Suprapubic skin (tissue), 4 donors: ENCODE results near the gene TRIO. TPM values are rescaled to one million over a fixed set of nuclear protein-coding genes. Genes with fewer than 3 reads are reported as not detected.

Source experiments
- DNase-seq, 2 donors: peaks; one replicate each; pipeline ENCODE4 v3.0.0-alpha.2; 2019; ENCODE audit warnings: low spot score in 2 of 2
- H3K27ac ChIP-seq: fragments of 200-600 bp; sonication (generic); one replicate; pipeline ENCODE4 v1.5.1; 2019
- H3K27me3 ChIP-seq: fragments of 200-600 bp; sonication (generic); one replicate; pipeline ENCODE4 v1.5.1; 2019
- H3K36me3 ChIP-seq: fragments of 200-600 bp; sonication (generic); one replicate; pipeline ENCODE4 v1.5.1; 2019
- H3K4me1 ChIP-seq: fragments of 200-600 bp; sonication (generic); one replicate; pipeline ENCODE4 v1.5.1; 2019
- H3K4me3 ChIP-seq: fragments of 200-600 bp; sonication (generic); one replicate; pipeline ENCODE4 v1.5.1; 2019; ENCODE audit warnings: mild to moderate bottlenecking
- H3K9me3 ChIP-seq: fragments of 200-600 bp; sonication (generic); one replicate; pipeline ENCODE4 v1.5.1; 2019
- CTCF ChIP-seq, 2 donors: fragments of 200-600 bp in 1 of 2; fragments of 450-650 bp in 1 of 2; sonication (generic) in 1 of 2; IDR thresholded peaks; one replicate each; pipeline ENCODE4 v1.5.1; 2016 to 2019; ENCODE audit warnings: antibody characterized with exemption in 2 of 2, mild to moderate bottlenecking in 1 of 2, moderate library complexity in 1 of 2
- EP300 ChIP-seq: sonication (generic); formaldehyde crosslinking; IDR thresholded peaks from one replicate; pipeline ENCODE4 v1.6.1; 2017; ENCODE audit warnings: antibody characterized with exemption
- POLR2A ChIP-seq, 2 donors: fragments of 450-650 bp; IDR thresholded peaks; one replicate each; pipeline ENCODE4 v1.6.1; 2017; ENCODE audit warnings: antibody characterized with exemption in 2 of 2, mild to moderate bottlenecking in 2 of 2, moderate library complexity in 2 of 2
- POLR2AphosphoS5 ChIP-seq, 3 donors: sonication (generic); formaldehyde crosslinking; IDR thresholded peaks; one replicate each; pipeline ENCODE4 v1.6.1; 2017; ENCODE audit warnings: antibody characterized with exemption in 3 of 3
- WGBS: methylation state at CpG from one replicate; pipeline ENCODE4 v1.1.5; 2018; 5-methylcytosine and 5-hydroxymethylcytosine counted together
- total RNA-seq, 4 donors: library from RNA; depleted of rRNA; stranded (reverse); fragments of >200 nt; gene quantifications; one replicate each; pipeline ENCODE4 v1.1.0, GENCODE V29; 2016

Gene TRIO
- total RNA-seq, 4 donors from 2014 or later, result 62.7 to 159 (median 70.4) TPM

- Histone ChIP-seq H3K27ac (no peak overlapping the region), H3K4me1 (peaks cover 43% of the 10 kb centered on the region)
- WGBS, result 55% methylated on average over 4 of the region's 4 CpGs
Observed at GRCh38 chr5:14210729-14211128, 67.6 kb downstream of the TRIO start.

GRCh38 chr5:14211818-14212803 lies 69.0 kb downstream of the TRIO start:
- H3K36me3 ChIP-seq, result no peaks in the 10 kb centered on the region
- TF ChIP-seq EP300 (no peak), CTCF (IDR thresholded peaks at IDR 0.05) (no peak), POLR2AphosphoS5 (IDR thresholded peaks at IDR 0.05) (no peak), POLR2A (IDR thresholded peaks at IDR 0.05) (no peak)
- WGBS, result 55% methylated on average over 5 of the region's 5 CpGs
- DNase-seq, result no peak
- no peak overlapping the region for H3K4me3 ChIP-seq
- no peak overlapping the region for H3K27ac ChIP-seq
- H3K9me3 ChIP-seq, result no peaks in the 10 kb centered on the region
- no peaks in the 10 kb centered on the region for H3K27me3 ChIP-seq
- H3K4me1 ChIP-seq, result peaks cover 41% of the 10 kb centered on the region

More at GRCh38 chr5:14210729-14211128, 67.6 kb downstream of the TRIO start:
- TF ChIP-seq CTCF (IDR thresholded peaks at IDR 0.05), result no peak
- TF ChIP-seq POLR2AphosphoS5 (IDR thresholded peaks at IDR 0.05), result no peak
- no peak for TF ChIP-seq EP300
- TF ChIP-seq POLR2A (IDR thresholded peaks at IDR 0.05), result no peak
- DNase-seq, result no peak
- H3K4me3 ChIP-seq, result no peak overlapping the region
- no peaks in the 10 kb centered on the region for H3K9me3 ChIP-seq
- no peaks in the 10 kb centered on the region for H3K36me3 ChIP-seq
- no peaks in the 10 kb centered on the region for H3K27me3 ChIP-seq

- DNase-seq, result no peak
- Histone ChIP-seq H3K4me1 (peaks cover 36% of the 10 kb centered on the region), H3K27ac (no peak overlapping the region)
Observed at GRCh38 chr5:14212838-14213237, 69.7 kb downstream of the TRIO start.

GRCh38 chr5:14213253-14213652 lies 70.1 kb downstream of the TRIO start:
- Histone ChIP-seq H3K4me1 (peaks cover 32% of the 10 kb centered on the region), H3K9me3 (no peaks in the 10 kb centered on the region), H3K4me3 (no peak overlapping the region), H3K27me3 (no peaks in the 10 kb centered on the region), H3K27ac (no peak overlapping the region), H3K36me3 (no peaks in the 10 kb centered on the region)
- WGBS, result 75% methylated on average over 1 of the region's 1 CpG
- no peak for DNase-seq
- TF ChIP-seq CTCF (IDR thresholded peaks at IDR 0.05) (no peak), POLR2AphosphoS5 (IDR thresholded peaks at IDR 0.05) (no peak), POLR2A (IDR thresholded peaks at IDR 0.05) (no peak), EP300 (no peak)

More at GRCh38 chr5:14212838-14213237, 69.7 kb downstream of the TRIO start:
- WGBS, result 57% methylated on average over 4 of the region's 4 CpGs
- Histone ChIP-seq H3K27me3 (no peaks in the 10 kb centered on the region), H3K9me3 (no peaks in the 10 kb centered on the region), H3K36me3 (no peaks in the 10 kb centered on the region), H3K4me3 (no peak overlapping the region)
- TF ChIP-seq POLR2A (IDR thresholded peaks at IDR 0.05) (no peak), EP300 (no peak), CTCF (IDR thresholded peaks at IDR 0.05) (no peak), POLR2AphosphoS5 (IDR thresholded peaks at IDR 0.05) (no peak)
